Esophagus muscularis mucosa (tissue), 4 donors: ENCODE data around the gene HMX3.

Source experiments
- CTCF ChIP-seq, 3 experiments: fragments of 200-600 bp in 2 of 3; fragments of 450-650 bp in 1 of 3; sonication (generic) in 2 of 3; IDR thresholded peaks; one replicate each; pipeline ENCODE4 v1.5.1; 2017 to 2019; ENCODE audit warnings: antibody characterized with exemption in 3 of 3, mild to moderate bottlenecking in 2 of 3, moderate library complexity in 1 of 3
- EP300 ChIP-seq: sonication (generic); formaldehyde crosslinking; IDR thresholded peaks from one replicate; pipeline ENCODE4 v1.6.1; 2017; ENCODE audit warnings: antibody characterized with exemption
- POLR2A ChIP-seq: fragments of 450-650 bp; IDR thresholded peaks from one replicate; pipeline ENCODE4 v1.6.1; 2017; ENCODE audit warnings: antibody characterized with exemption, moderate library complexity, mild to moderate bottlenecking, low read depth
- POLR2AphosphoS5 ChIP-seq, 2 donors: sonication (generic); formaldehyde crosslinking; IDR thresholded peaks; one replicate each; pipeline ENCODE4 v1.6.1; 2017; ENCODE audit warnings: antibody characterized with exemption in 2 of 2

GRCh38 chr10:123149568-123150270, 13.9 kb downstream of the HMX3 start:
- no peak for TF ChIP-seq CTCF (IDR thresholded peaks at IDR 0.05)
- TF ChIP-seq POLR2A = no peak
- no peak for TF ChIP-seq POLR2AphosphoS5 (IDR thresholded peaks at IDR 0.05)
- no peak for TF ChIP-seq EP300
